Lung (tissue), 12 donors: ENCODE results near the gene CARD8. TPM values are rescaled to one million over a fixed set of nuclear protein-coding genes. Genes with fewer than 3 reads are reported as not detected.
"Not testable (repeated sequence)": the region's sequence is repeated elsewhere in the genome, so short reads cannot be mapped to it uniquely, and the experiment has no call there.

Experiments
- ATAC-seq: fragments of 200-7000 bp; cut with Tn5 transposase; one replicate; pipeline ENCODE4 v1.9.1; 2020; ENCODE audit warnings: moderate number of reproducible peaks; ENCODE audit not compliant: insufficient read depth, low FRiP score
- DNase-seq, 3 donors: peaks; one replicate each; pipeline ENCODE4 v3.0.0-alpha.2; 2013 to 2017
- H3K27ac ChIP-seq, 2 donors: one replicate each; pipeline ENCODE4 v1.5.1; 2013; ENCODE audit warnings: mild to moderate bottlenecking in 2 of 2, moderate library complexity in 2 of 2, control low read depth in 1 of 2, inconsistent platforms in 1 of 2, low read depth in 1 of 2, low read length in 1 of 2
- H3K27me3 ChIP-seq, 3 donors: one replicate each; pipeline ENCODE4 v1.5.1; 2013; ENCODE audit warnings: low read length in 2 of 3; ENCODE audit not compliant: control insufficient read depth in 3 of 3, insufficient read depth in 3 of 3
- H3K36me3 ChIP-seq, 4 donors: one replicate each; pipeline ENCODE4 v1.5.1; 2013; ENCODE audit warnings: low read length in 4 of 4, mild to moderate bottlenecking in 1 of 4, moderate library complexity in 1 of 4; ENCODE audit not compliant: control insufficient read depth in 4 of 4, insufficient read depth in 4 of 4
- H3K4me1 ChIP-seq, 5 donors: one replicate each; pipeline ENCODE4 v1.5.1; 2013; ENCODE audit warnings: low read length in 5 of 5, mild to moderate bottlenecking in 2 of 5, moderate library complexity in 1 of 5; ENCODE audit not compliant: control insufficient read depth in 5 of 5, insufficient read depth in 5 of 5
- H3K4me3 ChIP-seq: one replicate; pipeline ENCODE4 v1.5.1; 2013; ENCODE audit warnings: mild to moderate bottlenecking, control low read depth, moderate library complexity
- H3K9ac ChIP-seq, 2 donors: one replicate each; pipeline ENCODE4 v1.5.1; 2013; ENCODE audit warnings: low read length in 2 of 2, control low read depth in 1 of 2; ENCODE audit not compliant: insufficient read depth in 1 of 2
- H3K9me3 ChIP-seq, 4 donors: one replicate each; pipeline ENCODE4 v1.5.1; 2013; ENCODE audit warnings: low read length in 3 of 4, mild to moderate bottlenecking in 1 of 4, moderate library complexity in 1 of 4; ENCODE audit not compliant: control insufficient read depth in 4 of 4, insufficient read depth in 3 of 4
- WGBS, 2 donors: extraction: QIAGEN DNeasy Blood & Tissue Kit; methylation state at CpG; one replicate each; pipeline ENCODE4 v1.1.7; 2013; 5-methylcytosine and 5-hydroxymethylcytosine counted together
- polyA plus RNA-seq, 2 donors: library from polyadenylated mRNA; stranded (reverse); fragments of 200-250 nt; gene quantifications; one replicate each; pipeline ENCODE4 v1.2.1, GENCODE V29; 2013
- total RNA-seq, 2 donors: library from RNA; depleted of rRNA in 1 of 2; stranded (reverse); fragments of >200 nt in 1 of 2; gene quantifications; one replicate each; pipeline ENCODE4 v1.2.1, GENCODE V29; 2014 to 2021
- TF ChIP-seq, protein P1 (sequence below): IDR thresholded peaks from 2 replicates; pipeline ENCODE4 v1.5.1; 2012; ENCODE audit warnings: mild to moderate bottlenecking; ENCODE audit errors: control extremely low read depth, extremely low read depth
- donor health status: control.
- donor health status: control.
- donor health status: Bipolar disorder and iron deficiency.
- donor health status: healthy.
- donor health status: DM: yes; HTN: yes; CAD: no.

CARD8 gene
- total and polyA plus RNA-seq, 4 donors = 43.0 to 114 (median 53.2) TPM

DNA sequence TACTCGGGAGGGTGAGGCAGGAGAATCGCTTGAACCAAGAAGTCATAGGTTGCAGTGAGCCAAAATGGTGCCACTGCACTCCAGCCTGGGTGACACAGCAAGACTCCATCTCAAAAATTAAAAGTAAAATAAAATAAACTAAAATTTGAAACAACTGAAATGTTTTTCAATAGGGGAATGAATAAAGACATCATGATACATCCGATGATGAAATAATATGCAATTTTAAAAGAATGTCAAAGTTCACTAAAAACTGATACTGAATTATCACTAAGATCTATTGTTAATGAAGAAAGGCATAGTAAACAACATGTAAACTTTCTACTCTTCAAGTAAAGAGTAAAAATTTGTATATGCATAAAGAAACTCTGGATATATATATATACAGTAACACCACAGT lies 8.5 kb downstream of the CARD8 start:
- Histone ChIP-seq H3K4me1 (peaks cover 0 to 5% (median 0%) of the 10 kb centered on the region in 5 donors), H3K9me3 (no peaks in the 10 kb centered on the region), H3K36me3 (peaks cover 2 to 16% (median 6%) of the 10 kb centered on the region in 4 donors), H3K27ac (no peak overlapping the region), H3K27me3 (no peaks in the 10 kb centered on the region), H3K9ac (no peak overlapping the region), H3K4me3 (no peak overlapping the region)
- DNase-seq (no peak), ATAC-seq (no peak)
- 94 to 97% methylated on average over 3 of the region's 3 CpGs for WGBS, 2 donors
- TF ChIP-seq, protein P1, sequence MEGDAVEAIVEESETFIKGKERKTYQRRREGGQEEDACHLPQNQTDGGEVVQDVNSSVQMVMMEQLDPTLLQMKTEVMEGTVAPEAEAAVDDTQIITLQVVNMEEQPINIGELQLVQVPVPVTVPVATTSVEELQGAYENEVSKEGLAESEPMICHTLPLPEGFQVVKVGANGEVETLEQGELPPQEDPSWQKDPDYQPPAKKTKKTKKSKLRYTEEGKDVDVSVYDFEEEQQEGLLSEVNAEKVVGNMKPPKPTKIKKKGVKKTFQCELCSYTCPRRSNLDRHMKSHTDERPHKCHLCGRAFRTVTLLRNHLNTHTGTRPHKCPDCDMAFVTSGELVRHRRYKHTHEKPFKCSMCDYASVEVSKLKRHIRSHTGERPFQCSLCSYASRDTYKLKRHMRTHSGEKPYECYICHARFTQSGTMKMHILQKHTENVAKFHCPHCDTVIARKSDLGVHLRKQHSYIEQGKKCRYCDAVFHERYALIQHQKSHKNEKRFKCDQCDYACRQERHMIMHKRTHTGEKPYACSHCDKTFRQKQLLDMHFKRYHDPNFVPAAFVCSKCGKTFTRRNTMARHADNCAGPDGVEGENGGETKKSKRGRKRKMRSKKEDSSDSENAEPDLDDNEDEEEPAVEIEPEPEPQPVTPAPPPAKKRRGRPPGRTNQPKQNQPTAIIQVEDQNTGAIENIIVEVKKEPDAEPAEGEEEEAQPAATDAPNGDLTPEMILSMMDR = no peak

DNA sequence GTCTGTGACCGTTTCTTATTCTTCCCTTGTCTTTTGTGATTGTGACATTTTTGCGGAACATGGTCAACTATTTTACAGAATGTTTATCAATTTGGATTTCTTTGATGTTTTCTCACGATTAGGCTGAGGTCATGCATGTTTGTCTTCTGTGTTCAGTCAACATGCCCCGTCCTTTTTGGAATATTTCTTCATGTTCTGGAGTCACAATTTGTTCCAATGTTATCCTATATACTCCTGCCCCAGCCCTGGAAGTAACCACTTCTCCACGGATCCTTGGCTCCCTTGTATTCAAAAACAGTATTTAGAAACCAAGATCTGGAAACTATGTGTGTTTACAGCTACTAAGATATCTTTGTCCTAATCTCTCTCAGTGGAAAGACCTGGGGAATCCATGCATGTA lies 9.6 kb downstream of the CARD8 start:
- Histone ChIP-seq H3K27ac (no peak overlapping the region), H3K9me3 (no peaks in the 10 kb centered on the region), H3K4me1 (peaks cover 0 to 5% (median 0%) of the 10 kb centered on the region in 5 donors), H3K27me3 (no peaks in the 10 kb centered on the region), H3K36me3 (peaks cover 4 to 16% (median 6%) of the 10 kb centered on the region in 4 donors), H3K4me3 (no peak overlapping the region), H3K9ac (no peak overlapping the region)
- ATAC-seq = no peak
- TF ChIP-seq, protein P1 = no peak
- DNase-seq = no peak
- 64 to 66% methylated on average over 5 of the region's 5 CpGs for WGBS, 2 donors

DNA sequence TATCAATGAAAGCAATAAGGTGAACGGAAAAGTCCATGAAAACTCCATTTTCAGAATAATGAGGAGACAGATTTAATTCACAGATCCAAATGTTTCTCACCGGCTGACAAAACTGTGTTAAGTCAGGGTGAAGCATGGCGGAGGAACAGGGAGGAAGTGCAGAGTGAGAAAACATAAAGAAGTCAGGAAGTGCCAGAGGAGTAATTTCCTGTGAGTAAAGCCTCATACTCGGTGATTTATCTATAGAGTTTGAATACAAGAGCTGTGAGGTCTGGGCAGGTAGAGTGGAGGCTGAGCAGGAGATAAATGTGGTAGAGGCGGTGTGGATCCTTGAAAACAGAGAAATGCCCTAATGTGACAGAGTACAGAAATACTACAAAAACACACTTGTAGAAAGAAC lies 11.4 kb downstream of the CARD8 start:
- Histone ChIP-seq H3K27ac (no peak overlapping the region), H3K4me1 (peaks cover 0 to 1% (median 0%) of the 10 kb centered on the region in 5 donors), H3K27me3 (no peaks in the 10 kb centered on the region), H3K4me3 (no peak overlapping the region), H3K9me3 (no peaks in the 10 kb centered on the region), H3K9ac (no peak overlapping the region), H3K36me3 (peaks cover 12 to 21% (median 14%) of the 10 kb centered on the region in 4 donors)
- TF ChIP-seq, protein P1 = no peak
- ATAC-seq (no peak), DNase-seq (no peak)
- 23 to 43% methylated on average over 5 of the region's 5 CpGs for WGBS, 2 donors

DNA sequence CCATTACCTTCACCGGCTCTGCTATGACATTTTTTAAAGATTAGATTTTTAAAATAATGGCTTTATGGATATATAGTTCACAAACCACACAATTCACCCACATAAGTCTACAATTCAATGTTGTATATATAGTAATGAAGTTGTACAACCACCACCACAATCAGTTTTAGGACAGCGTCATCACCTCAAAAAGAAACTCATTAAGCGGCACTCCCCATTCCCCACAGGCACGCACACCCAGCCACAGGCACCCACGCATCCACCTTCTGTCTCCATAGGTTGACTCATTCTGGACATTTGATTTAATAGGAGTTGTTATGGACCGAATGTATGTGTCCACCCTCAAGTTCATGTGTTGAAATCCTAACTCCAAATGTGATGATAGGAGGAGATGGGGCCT lies 13.9 kb downstream of the CARD8 start:
- WGBS, 2 donors = 95 to 96% methylated on average over 6 of the region's 6 CpGs
- peaks cover 10 to 22% (median 18%) of the 10 kb centered on the region in 4 donors for H3K36me3 ChIP-seq
- H3K4me1 ChIP-seq, H3K27ac ChIP-seq, ATAC-seq, H3K9ac ChIP-seq, DNase-seq, H3K4me3 ChIP-seq, H3K9me3 ChIP-seq, H3K27me3 ChIP-seq: not testable (repeated sequence)
